T47D (cell line): ENCODE results near the gene TMEM259.
A peak's percentile ranks its signal among the peaks of the same experiment; 100 is the strongest.

Source experiments
- DNase-seq, 2 experiments: peaks; one replicate each; pipeline versions ENCODE4 v3.0.0 to v3.0.0-alpha.2; 2011 to 2012; ENCODE audit warnings: low read depth in 1 of 2, low spot score in 1 of 2
- JUND ChIP-seq: IDR thresholded peaks from 2 replicates; pipeline ENCODE4 v1.6.1; 2012; ENCODE audit warnings: low read depth
- in situ Hi-C: cut with HindIII; loops from 2 replicates; pipeline ENCODE4 v1.10.0; 2016; ENCODE audit warnings: low sequenced_read_pairs, low pct_unique_long_range_greater_than_20kb

The TMEM259 gene

DNA sequence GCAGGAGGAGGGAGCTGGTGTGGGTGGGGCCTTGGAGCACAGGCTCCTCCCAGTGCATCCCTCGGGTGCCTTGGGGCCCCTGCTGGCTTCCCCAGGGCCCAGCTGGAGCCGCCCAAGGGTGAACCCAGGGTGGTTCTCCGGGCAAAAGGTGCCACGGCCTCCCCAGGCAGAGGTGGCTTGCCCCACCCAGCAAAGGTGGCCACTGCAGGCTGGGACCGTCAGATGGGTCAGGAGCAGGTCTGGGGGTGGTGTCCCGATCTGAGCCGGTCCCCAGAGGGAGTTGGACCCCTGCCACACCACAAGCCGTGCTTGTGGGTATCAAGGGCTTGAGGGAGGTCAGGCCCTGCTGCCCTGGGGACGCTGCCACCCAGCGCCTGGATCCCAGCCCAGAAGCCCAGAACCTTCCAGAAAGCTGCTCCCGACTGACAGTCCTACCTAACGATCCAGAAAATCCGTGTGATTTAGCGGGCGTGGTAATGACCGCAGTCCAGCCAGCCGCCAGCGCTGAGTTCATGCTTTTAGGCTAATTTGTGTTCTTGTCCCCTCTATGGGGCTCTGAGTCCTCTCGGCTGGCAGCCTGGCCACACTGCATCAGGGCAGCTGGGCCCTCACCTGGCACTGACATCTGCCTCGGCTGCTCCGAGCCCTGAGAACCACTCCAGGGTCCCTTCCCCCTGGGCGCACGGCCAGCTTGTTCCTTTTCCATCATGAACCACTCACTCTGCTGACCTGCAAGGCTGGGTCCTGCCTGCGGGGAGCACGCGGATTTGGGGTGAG is 25.7 kb downstream of the TMEM259 start:
- no peak for DNase-seq
- no peak for TF ChIP-seq JUND

DNA sequence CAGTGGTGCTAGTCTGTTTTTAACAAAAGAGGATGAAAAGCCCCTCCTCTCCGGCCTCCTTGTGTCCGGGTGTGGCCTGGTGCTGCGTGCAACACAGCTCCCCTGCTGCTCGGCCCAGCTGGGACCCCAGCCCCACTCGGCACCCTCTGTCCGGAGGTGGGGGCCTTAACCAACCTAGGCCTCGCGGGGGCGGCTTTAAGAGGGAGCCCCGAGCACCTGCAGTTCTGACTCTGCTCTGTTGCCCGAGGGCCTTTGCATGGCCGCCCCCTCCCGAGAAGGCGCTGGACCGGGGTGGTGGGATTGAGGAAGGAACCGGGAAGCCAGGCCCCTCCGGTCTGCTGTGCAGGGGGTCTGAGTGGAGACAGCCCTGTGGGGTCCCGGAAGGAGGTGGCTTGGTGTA is 26.4 kb downstream of the TMEM259 start:
- TF ChIP-seq JUND: no peak
- in situ Hi-C loops: no loop called here
- no peak for DNase-seq

More for the DNA sequence above, 25.7 kb downstream of the TMEM259 start:
- in situ Hi-C loops: no loop called here

DNA sequence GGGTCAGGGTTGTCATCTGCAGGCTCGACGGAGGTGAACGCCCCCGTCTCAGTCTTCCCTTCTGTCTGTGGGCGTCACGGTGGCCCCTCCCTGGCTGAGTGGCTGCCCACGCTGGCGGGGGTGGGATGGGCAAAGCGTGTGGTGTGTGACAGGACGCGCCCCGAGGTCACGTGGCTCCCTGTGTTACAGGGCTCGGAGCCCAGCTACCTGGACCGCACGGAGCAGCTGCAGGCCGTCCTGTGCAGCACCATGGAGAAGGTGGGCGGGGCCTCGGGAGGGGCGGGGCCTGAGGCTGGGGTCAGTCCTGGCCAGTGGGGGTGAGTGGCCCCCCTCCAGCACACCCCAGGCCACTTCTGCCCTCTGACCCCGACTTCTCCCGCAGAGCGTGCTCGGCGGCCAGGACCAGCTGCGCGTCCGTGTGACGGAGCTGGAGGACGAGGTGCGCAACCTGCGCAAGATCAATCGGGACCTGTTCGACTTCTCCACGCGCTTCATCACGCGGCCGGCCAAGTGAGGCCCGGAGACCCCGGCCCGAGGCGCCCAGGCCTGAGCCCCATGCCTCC is 27.0 kb downstream of the TMEM259 start:
- in situ Hi-C loops: no loop called here
- DNase-seq: no peak
- no peak for TF ChIP-seq JUND

DNA sequence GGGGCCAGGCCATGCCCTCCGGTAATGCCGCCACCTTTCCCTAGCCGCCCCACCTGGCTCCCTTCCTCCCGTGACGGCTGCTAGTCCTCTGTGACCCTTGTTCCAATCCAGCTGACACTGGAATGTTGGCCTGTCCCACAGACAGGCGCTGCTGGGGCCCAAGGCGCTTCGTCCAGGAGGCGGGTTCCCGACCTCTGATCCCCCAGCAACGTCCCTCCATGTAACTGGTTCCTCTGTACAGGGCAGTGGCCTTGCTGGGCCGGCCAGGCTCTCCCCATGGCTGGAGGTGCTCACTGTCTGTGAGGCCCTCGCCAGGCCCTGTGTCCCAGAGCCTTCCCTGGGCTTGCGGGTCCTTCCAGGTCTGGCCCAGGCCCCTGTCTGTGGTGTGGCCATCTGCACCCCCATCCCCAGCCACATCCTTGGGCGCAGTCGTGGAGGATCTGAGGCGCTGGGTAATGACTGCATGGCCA is 27.5 kb downstream of the TMEM259 start:
- TF ChIP-seq JUND: no peak
- DNase-seq: no peak
- in situ Hi-C loops: no loop called here

DNA sequence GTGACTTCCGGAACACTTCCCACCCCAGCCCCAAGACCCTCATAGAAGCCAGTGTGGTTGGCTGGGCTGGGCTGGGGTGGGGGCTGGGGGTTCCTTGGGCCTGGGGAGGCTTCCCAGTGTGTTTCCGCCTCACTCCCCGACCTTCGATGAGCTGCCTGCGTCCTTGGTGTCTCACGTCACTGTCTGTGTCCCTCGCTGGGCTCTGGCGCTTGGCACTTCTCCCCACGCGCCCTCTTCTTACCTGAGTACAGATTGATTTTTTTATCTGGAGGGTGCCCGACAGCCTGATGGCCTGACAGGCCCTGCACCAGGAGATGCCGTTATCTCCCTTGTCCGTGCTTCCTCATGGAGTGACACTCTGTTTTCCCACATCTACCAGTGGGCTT is 28.3 kb downstream of the TMEM259 start:
- in situ Hi-C loops: no loop called here
- no peak for TF ChIP-seq JUND

DNA sequence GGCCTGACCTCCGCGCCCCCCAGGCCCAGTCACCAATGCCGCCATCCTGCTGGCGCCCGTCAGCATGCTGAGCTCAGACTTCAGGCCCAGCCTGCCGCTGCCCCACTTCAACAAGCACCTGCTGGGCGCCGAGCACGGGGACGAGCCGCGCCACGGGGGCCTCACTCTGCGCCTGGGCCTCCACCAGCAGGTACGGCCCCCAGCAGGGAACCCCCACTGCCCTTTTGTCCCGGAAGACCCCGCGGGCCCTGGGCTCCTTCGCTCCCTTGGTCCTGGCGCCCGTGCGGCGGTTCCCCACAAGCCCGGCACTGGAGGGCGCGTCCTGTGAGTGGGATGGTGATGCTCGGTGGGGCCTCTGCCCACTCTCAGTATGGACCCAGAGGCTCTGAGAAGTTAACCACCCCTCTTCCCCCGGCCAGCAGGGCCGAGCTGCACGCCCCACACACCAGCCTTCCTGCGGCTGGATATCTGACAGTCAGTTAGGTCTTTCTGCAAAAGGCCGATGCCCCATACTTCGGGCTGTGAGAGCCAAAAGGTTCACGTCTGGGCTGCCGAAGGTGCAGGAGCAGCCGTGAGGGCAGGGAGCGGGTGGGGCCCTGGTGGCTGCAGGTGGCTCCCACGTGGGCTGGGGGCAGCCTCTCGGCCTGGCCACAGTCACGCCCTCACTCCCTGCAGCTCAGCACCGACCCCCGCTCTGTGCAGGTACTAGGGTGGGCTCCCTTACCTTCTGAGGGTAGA is 28.8 kb downstream of the TMEM259 start:
- in situ Hi-C loops: no loop called here
- no peak for DNase-seq
- TF ChIP-seq JUND: no peak

More for the DNA sequence above, 28.3 kb downstream of the TMEM259 start:
- DNase-seq: no peak

DNA sequence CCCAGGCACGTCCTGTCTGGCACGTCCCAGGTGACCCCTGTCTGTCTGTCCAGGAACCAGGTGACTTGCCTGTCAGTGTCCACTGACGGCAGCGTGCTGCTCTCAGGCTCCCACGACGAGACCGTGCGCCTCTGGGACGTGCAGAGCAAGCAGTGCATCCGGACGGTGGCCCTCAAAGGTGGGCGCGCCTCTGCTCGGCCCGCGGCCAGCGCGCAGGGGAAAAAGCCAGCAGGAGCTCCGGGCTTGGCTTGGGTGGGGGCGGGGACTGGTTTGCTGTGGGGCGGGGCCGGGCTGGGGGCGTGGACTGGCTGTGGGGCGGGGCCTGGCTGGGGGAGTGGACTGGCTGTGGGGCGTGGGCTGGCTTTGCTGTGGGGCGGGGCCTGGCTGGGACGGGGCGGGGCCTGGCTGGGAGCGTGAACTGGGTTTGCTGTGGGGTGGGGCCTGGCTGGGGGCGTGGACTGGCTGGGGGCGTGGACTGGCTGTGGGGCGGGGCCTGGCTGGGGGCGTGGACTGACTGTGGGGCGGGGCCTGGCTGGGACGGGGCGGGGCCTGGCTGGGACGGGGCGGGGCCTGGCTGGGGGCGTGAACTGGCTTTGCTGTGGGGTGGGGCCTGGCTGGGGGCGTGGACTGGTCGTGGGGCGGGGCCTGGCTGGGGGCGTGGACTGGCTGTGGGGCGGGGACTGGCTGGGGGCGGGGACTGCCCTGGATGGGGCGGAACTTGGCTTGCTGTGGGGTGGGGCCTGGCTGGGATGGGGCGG is 29.6 kb downstream of the TMEM259 start:
- in situ Hi-C loops: no loop called here
- DNase-seq: peak in 1 of 2 experiments; percentile 71
- TF ChIP-seq JUND: no peak

DNA sequence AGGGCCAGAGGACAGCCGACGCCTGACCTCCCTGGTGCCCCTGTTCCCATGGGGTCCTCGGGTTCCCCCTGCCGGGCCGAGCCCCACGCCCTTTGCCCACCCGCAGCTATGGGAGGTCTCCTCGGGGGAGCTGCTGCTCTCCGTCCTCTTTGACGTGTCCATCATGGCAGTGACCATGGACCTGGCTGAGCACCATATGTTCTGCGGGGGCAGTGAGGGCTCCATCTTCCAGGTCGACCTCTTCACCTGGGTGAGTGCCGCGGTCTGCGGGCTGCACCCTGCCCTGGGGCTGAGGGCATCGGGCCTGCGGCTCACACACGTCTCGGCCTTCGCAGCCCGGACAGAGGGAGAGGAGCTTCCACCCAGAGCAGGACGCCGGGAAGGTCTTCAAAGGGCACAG is 30.2 kb downstream of the TMEM259 start:
- DNase-seq: no peak
- no peak for TF ChIP-seq JUND
- in situ Hi-C loops: no loop called here

DNA sequence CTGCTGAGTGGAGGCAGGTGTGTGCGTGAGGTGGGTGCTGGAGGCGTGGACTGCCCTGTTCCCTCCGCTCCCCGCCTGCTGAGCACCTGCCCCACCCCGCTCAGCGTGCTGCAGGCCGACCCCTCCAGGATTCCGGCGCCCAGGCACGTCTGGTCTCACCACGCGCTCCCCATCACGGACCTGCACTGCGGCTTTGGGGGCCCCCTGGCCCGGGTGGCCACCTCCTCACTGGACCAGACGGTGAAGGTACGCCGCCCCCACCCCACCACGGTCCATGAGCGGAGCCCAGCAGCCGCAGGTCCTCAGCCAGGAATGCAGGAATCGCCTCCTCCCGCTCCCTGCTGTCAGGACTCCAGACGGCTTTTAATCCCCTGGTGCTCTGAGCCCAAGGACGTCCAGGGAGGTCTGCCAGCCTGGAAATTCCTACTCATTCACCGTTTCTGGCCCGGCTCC is 30.8 kb downstream of the TMEM259 start:
- DNase-seq: no peak
- in situ Hi-C loops: no loop called here
- no peak for TF ChIP-seq JUND

DNA sequence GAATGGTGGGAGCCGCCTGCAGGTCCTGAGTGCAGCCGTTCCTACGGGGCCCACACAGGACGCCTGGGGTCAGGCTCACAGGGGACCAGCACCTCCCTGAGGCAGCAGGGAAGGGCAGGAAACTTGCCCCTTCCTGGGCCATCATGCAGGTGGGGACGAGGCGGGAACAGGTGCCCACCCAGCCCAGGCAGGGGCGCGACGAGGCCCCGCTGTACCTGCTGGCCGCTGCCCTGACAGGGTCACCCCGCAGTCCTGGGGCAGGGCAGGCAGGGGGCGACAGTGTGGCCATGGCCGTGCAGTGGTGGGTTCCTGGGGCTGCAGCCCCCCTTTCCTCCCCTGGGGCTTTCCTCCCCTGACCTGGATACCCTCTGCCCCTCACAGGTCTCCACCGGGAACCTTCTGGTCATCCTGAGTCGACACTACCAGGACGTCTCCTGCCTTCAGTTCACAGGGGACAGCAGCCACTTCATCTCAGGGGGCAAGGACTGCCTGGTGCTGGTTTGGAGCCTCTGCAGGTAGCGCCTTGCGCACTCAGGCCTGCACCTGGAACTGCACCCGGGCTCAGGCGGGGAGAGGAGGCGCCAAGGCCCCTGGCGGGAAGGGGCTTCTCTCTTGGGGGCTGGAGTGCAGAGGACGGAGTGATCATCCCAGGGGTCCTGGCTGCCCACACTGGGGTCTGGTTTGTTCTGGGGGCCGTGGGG is 31.4 kb downstream of the TMEM259 start:
- DNase-seq: no peak
- in situ Hi-C loops: no loop called here
- TF ChIP-seq JUND: no peak

DNA sequence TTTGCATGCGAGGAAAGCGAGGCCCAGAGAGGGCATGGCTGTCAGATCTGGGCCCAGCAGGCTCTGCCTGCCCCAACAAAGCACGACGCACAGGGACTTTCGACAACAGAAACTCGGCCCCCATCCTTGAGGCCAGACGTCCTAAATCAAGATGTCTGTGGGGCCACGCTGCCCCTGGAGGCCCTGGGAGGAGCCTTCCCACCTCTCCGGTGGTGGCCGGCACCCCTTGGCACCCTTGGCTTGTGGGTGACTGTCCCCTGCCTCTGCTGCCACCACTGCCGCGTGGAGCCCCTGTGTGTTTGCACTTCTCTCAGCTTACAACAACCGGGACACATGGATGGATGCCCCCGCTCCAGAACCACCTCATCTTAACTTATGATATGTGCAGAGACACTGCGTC is 32.4 kb downstream of the TMEM259 start:
- no peak for DNase-seq
- TF ChIP-seq JUND: no peak
- in situ Hi-C loops: no loop called here

DNA sequence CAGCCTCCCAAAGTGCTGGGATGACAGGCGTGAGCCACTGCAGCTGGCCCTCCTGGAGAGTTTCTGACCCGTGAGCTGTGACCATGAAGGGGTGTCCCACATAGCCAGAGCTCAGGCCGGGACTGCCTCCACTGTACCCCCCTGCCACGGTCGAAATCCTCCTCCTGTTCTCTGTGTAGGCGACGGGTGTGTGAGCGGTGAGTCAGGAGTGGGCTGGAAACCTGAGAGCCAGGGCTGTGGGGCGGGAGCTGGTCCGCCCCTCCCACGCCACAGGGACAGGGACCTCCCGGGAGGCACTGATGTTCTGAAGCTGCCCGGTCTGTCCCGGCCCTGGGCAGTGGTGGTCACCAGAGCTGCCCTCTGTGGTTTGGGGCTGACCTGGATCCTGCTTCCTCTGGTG is 32.8 kb downstream of the TMEM259 start:
- DNase-seq: no peak
- in situ Hi-C loops: no loop called here
- no peak for TF ChIP-seq JUND
